Measurements from ENCODE around the gene MAP2K7.

Gene MAP2K7

DNA sequence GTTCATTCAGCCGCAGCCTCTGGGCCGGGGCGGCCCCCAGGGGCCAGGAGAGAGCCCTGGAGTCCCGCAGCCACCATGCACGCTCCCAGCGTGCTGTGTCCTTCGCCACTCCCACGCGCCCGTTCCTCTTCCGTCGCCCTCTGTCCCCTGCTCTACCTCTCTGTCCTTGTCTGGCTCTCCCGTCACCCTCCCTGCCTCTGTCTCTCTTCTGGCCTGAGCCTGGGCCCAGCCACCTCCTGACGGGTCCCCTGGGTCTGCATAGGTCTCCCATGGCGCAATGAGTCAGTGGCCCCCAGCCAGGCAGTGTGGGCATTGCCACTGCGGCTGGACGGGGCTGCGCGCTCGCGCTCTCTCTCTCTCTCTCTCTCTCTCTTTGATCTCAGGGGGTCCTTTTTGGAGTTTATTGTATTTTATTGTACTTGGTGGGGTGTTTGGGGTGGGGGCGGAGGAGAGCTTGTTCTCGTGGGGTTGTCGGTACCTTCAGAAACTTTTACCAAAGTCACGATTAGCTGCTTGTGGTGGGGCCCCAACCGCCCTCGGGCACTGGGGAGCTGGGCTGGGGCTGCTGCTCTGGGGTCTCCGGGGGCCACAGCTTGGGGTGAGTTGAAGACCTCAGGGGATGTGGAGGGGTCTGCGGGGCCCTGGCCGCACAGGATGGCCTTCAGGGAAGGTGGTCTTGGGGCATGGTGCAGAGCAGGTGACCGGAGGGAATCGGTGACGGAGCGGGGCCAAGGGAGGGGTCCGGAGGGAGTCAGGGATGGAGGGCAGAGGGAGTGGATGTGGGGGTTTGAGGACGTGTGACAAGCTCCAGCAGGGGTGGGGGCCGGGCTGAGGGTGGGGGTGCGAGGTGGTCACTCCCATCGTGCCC is 9.3 kb downstream of the MAP2K7 start (continued):
- TF ChIP-seq, protein P1, sequence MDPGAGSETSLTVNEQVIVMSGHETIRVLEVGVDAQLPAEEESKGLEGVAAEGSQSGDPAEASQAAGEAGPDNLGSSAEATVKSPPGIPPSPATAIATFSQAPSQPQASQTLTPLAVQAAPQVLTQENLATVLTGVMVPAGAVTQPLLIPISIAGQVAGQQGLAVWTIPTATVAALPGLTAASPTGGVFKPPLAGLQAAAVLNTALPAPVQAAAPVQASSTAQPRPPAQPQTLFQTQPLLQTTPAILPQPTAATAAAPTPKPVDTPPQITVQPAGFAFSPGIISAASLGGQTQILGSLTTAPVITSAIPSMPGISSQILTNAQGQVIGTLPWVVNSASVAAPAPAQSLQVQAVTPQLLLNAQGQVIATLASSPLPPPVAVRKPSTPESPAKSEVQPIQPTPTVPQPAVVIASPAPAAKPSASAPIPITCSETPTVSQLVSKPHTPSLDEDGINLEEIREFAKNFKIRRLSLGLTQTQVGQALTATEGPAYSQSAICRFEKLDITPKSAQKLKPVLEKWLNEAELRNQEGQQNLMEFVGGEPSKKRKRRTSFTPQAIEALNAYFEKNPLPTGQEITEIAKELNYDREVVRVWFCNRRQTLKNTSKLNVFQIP (CRISPR knock-in tag; IDR thresholded peaks at IDR 0.05; ENCODE audit: borderline replicate concordance, low read depth) = no peak
- TF ChIP-seq ZFP3 (CRISPR knock-in tag; IDR thresholded peaks at IDR 0.05) = no peak
- no peak for TF ChIP-seq TOX (CRISPR knock-in tag; IDR thresholded peaks at IDR 0.05; ENCODE audit: borderline replicate concordance)

DNA sequence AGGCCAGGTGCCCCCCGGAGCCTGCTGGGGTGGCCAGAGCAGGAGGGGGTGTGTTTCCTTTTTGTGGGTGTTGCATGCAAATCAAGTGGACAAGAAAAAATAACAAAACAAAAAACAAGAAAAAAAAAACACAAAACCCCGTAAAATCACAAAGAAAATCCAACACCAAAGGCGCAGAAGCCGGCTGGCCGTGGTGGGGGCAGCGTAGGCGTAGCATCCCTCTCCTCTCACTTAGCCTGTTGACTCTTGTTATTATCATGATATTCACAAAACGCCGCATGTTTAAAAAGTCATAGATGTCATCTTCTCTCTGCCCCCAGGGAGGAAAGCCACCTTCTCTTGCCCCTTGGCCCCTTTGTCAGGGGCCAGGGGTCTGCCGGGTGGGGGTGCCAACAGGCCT is 10.0 kb downstream of the MAP2K7 start:
- ATAC-seq = no peak
- TF ChIP-seq ZNF70 (CRISPR knock-in tag; IDR thresholded peaks at IDR 0.05) (no peak), GLIS3 (CRISPR knock-in tag; IDR thresholded peaks at IDR 0.05) (no peak), RARB (CRISPR knock-in tag; IDR thresholded peaks at IDR 0.05) (no peak), ISL1 (CRISPR knock-in tag; IDR thresholded peaks at IDR 0.05) (no peak), ZFP3 (CRISPR knock-in tag; IDR thresholded peaks at IDR 0.05) (no peak), BACH2 (CRISPR knock-in tag; IDR thresholded peaks at IDR 0.05; ENCODE audit: borderline replicate concordance) (no peak), ARNTL (CRISPR knock-in tag; IDR thresholded peaks at IDR 0.05; ENCODE audit: borderline replicate concordance, low read depth) (no peak), TOX (CRISPR knock-in tag; IDR thresholded peaks at IDR 0.05; ENCODE audit: borderline replicate concordance) (no peak), SNAI2 (CRISPR knock-in tag; IDR thresholded peaks at IDR 0.05) (no peak), TCF4 (CRISPR knock-in tag; IDR thresholded peaks at IDR 0.05; ENCODE audit: borderline replicate concordance) (no peak), CSDC2 (CRISPR knock-in tag; IDR thresholded peaks at IDR 0.05) (no peak), ESRRG (CRISPR knock-in tag; IDR thresholded peaks at IDR 0.05) (no peak)
- TF ChIP-seq, protein P2, sequence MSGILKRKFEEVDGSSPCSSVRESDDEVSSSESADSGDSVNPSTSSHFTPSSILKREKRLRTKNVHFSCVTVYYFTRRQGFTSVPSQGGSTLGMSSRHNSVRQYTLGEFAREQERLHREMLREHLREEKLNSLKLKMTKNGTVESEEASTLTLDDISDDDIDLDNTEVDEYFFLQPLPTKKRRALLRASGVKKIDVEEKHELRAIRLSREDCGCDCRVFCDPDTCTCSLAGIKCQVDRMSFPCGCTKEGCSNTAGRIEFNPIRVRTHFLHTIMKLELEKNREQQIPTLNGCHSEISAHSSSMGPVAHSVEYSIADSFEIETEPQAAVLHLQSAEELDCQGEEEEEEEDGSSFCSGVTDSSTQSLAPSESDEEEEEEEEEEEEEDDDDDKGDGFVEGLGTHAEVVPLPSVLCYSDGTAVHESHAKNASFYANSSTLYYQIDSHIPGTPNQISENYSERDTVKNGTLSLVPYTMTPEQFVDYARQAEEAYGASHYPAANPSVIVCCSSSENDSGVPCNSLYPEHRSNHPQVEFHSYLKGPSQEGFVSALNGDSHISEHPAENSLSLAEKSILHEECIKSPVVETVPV (CRISPR knock-in tag; IDR thresholded peaks at IDR 0.05) = no peak
- TF ChIP-seq, protein P1 (CRISPR knock-in tag; IDR thresholded peaks at IDR 0.05; ENCODE audit: borderline replicate concordance, low read depth) = no peak

DNA sequence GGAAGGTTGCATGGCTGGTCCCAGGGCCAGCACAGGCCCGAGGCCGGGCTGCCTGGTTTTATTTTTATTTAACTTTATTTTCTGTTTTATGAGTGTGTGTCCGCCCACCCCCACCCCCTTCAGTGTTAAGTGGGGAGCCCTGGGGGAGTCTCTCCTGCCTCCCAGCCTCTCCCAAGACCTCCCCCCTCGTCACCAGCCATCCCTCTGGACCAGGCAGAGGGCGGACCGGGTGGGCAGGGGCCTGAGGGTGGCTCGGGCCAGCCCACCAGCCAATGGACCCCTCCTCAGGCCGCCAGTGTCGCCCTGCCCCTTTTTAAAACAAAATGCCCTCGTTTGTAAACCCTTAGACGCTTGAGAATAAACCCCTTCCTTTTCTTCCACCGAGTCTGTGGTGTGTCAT is 10.4 kb downstream of the MAP2K7 start:
- no peak for ATAC-seq

DNA sequence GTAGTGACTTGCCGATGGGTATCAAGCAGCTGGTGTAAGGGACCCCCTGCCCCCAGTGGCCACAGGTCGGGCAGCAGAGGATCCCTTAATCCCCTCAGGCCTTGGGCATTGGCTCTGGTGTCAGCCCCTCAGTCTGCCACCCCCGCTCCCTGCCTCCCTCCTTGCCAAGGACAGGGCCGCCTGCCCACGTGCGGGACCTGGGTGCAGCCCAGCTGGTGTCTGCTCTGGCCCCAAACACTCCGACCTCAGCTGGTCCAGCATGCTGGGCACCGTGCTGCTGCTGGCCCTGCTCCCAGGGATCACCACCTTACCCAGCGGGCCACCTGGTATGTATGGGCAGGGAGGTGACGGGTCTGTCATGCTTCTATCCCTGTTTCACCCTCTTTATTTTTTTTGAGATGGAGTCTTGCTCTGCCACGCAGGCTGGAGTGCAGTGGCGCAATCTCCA is 10.9 kb downstream of the MAP2K7 start, which contains the start of gene TGFBR3L:
Gene TGFBR3L (plus strand): TSS at position 233 of the 448 bp plus-strand sequence.
- no peak for TF ChIP-seq ZC3H10 (CRISPR knock-in tag; IDR thresholded peaks at IDR 0.05)
- TF ChIP-seq, protein P3, sequence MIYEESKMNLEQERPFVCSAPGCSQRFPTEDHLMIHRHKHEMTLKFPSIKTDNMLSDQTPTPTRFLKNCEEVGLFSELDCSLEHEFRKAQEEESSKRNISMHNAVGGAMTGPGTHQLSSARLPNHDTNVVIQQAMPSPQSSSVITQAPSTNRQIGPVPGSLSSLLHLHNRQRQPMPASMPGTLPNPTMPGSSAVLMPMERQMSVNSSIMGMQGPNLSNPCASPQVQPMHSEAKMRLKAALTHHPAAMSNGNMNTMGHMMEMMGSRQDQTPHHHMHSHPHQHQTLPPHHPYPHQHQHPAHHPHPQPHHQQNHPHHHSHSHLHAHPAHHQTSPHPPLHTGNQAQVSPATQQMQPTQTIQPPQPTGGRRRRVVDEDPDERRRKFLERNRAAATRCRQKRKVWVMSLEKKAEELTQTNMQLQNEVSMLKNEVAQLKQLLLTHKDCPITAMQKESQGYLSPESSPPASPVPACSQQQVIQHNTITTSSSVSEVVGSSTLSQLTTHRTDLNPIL (CRISPR knock-in tag; IDR thresholded peaks at IDR 0.05; ENCODE audit: low read depth) = no peak
- no peak for ATAC-seq

More for the DNA sequence above, 10.4 kb downstream of the MAP2K7 start:
- no peak for TF ChIP-seq ZFP3 (CRISPR knock-in tag; IDR thresholded peaks at IDR 0.05)
- TF ChIP-seq ZNF70 (CRISPR knock-in tag; IDR thresholded peaks at IDR 0.05) = no peak
- no peak for TF ChIP-seq RARB (CRISPR knock-in tag; IDR thresholded peaks at IDR 0.05)

DNA sequence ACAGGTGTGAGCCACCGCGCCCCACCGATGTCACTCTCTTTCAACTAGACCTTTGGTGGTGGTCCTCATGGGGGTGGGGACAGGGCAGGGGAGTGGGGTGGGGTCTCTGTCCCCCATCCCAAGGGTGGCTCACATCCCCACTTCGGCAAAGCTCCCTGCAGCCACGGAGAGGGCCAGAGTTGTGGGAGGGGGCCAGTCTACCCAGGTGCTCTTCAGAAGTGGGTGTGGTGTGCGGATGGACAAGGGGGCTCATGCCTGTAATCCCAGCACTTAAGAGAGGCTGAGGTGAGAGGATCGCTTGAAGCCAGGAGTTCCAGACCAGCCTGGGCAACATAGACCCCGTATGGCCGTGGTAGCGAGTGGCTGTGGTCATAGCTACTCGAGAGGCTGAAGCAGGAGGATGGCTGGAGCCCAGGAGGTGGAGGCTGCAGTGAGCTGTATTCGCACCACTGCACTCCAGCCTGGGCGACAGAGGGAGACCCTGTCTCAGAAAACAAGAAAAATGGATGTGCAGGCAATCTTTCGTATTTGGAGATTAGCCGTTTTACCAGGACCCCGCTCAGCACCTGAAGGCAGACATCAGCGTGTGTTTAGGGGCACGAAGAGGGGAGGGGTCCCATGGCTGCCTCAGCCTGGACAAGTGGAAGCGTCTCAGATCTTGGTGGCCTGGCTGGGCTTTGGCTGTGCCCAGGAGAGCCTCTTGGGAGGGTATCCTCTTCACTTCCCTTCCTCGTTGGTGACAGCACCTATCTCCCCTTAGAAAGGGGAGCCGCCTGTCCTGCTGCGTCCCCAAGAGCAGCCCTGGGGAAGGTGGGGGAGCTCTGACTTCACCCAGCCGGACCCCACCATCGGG is 11.8 kb downstream of the MAP2K7 start:
- TF ChIP-seq ZC3H10 (CRISPR knock-in tag; IDR thresholded peaks at IDR 0.05) (no peak), GLIS3 (CRISPR knock-in tag; IDR thresholded peaks at IDR 0.05) (no peak), ZFP3 (CRISPR knock-in tag; IDR thresholded peaks at IDR 0.05) (no peak), SNAI2 (CRISPR knock-in tag; IDR thresholded peaks at IDR 0.05) (no peak)

More for the DNA sequence above, 11.8 kb downstream of the MAP2K7 start:
- ATAC-seq = no peak
